Measurements from ENCODE around the gene KLHL3. TPM values are rescaled to one million over a fixed set of nuclear protein-coding genes. Genes with fewer than 3 reads are reported as not detected.

Gene KLHL3
- total RNA-seq, 1 experiment from 2014 or later: 3.5 TPM

DNA sequence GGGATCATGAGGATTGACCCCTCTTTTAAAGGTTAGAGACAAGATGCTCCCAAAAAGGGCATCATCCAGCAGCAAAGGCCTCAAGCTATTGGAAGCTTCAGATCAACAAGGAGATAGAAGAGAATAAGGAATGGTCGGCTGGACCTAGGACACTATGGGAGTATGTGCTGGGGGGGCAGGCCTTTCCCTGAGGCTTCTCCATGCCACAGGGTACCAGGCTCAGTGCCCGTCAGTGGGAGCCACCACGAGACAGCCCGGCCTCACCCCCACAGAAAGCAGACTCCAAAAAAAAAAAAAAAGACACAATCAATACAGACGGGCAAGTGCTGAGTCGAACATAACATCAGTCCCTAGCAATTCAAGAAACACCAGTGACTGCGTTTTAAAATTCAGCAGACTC is 117.4 kb downstream of the KLHL3 start:
- CTCF ChIA-PET: interaction anchor here (0.7 to 0.9 kb wide), 2 partner anchors 42 to 65 kb away, joined by 3 to 4 read pairs; no protein-coding TSS in a partner anchor

GRCh38 chr5:137617528-137618205 is 118.2 kb downstream of the KLHL3 start:
- Mint-ChIP-seq H3K4me1 (ENCODE audit: low read depth, unreplicated experiment) (no peaks in the 10 kb centered on the region), H3K27me3 (ENCODE audit: insufficient read depth, unreplicated experiment) (peaks cover 7% of the 10 kb centered on the region), H3K4me3 (ENCODE audit: unreplicated experiment) (no peak overlapping the region), H3K9me3 (ENCODE audit: unreplicated experiment) (no peaks in the 10 kb centered on the region), H3K27ac (ENCODE audit: unreplicated experiment) (no peak overlapping the region), H3K36me3 (ENCODE audit: insufficient read depth, unreplicated experiment) (no peaks in the 10 kb centered on the region)
- H3K4me1 ChIP-seq: no peaks in the 10 kb centered on the region
- ChIA-PET POLR2A (no interaction called here), CTCF (no interaction called here)
- DNase-seq: no peak
- TF ChIP-seq, protein P1, sequence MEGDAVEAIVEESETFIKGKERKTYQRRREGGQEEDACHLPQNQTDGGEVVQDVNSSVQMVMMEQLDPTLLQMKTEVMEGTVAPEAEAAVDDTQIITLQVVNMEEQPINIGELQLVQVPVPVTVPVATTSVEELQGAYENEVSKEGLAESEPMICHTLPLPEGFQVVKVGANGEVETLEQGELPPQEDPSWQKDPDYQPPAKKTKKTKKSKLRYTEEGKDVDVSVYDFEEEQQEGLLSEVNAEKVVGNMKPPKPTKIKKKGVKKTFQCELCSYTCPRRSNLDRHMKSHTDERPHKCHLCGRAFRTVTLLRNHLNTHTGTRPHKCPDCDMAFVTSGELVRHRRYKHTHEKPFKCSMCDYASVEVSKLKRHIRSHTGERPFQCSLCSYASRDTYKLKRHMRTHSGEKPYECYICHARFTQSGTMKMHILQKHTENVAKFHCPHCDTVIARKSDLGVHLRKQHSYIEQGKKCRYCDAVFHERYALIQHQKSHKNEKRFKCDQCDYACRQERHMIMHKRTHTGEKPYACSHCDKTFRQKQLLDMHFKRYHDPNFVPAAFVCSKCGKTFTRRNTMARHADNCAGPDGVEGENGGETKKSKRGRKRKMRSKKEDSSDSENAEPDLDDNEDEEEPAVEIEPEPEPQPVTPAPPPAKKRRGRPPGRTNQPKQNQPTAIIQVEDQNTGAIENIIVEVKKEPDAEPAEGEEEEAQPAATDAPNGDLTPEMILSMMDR (IDR thresholded peaks at IDR 0.05; ENCODE audit: insufficient read depth in 1 of 2, low read depth in 1 of 2, low read length in 1 of 2, severe bottlenecking in 1 of 2, unreplicated experiment in 1 of 2): no peak
- H3K36me3 ChIP-seq (ENCODE audit: control insufficient read depth, insufficient read depth, low read length): no peaks in the 10 kb centered on the region
- no peaks in the 10 kb centered on the region for H3K9me3 ChIP-seq
- intact Hi-C loops (cut with micrococcal nuclease; ENCODE audit: unreplicated experiment): no loop called here
- no peaks in the 10 kb centered on the region for H3K27me3 ChIP-seq (replicated peaks; ENCODE audit: control insufficient read depth, insufficient read depth, low read length)
- H3K4me3 ChIP-seq (ENCODE audit: low read depth, low read length): no peak overlapping the region
- no TSS peak for BruUV-seq (replicated peaks)

More for the DNA sequence above, 117.4 kb downstream of the KLHL3 start:
- peaks cover 7% of the 10 kb centered on the region for H3K27me3 Mint-ChIP-seq (ENCODE audit: insufficient read depth, unreplicated experiment)
- intact Hi-C loops (cut with micrococcal nuclease; ENCODE audit: unreplicated experiment): no loop called here
- no peaks in the 10 kb centered on the region for H3K9me3 Mint-ChIP-seq (ENCODE audit: unreplicated experiment)
- no peaks in the 10 kb centered on the region for H3K36me3 Mint-ChIP-seq (ENCODE audit: insufficient read depth, unreplicated experiment)
- Histone ChIP-seq H3K9me3 (no peaks in the 10 kb centered on the region), H3K36me3 (ENCODE audit: control insufficient read depth, insufficient read depth, low read length) (no peaks in the 10 kb centered on the region), H3K27me3 (replicated peaks; ENCODE audit: control insufficient read depth, insufficient read depth, low read length) (no peaks in the 10 kb centered on the region), H3K4me1 (no peaks in the 10 kb centered on the region), H3K4me3 (ENCODE audit: low read depth, low read length) (no peak overlapping the region)
- no peak for DNase-seq
- no peak overlapping the region for H3K4me3 Mint-ChIP-seq (ENCODE audit: unreplicated experiment)
- TF ChIP-seq, protein P1 (IDR thresholded peaks at IDR 0.05; ENCODE audit: insufficient read depth in 1 of 2, low read depth in 1 of 2, low read length in 1 of 2, severe bottlenecking in 1 of 2, unreplicated experiment in 1 of 2): no peak
- POLR2A ChIA-PET: interaction anchor here (0.7 kb wide), 1 partner anchor 118 kb away, joined by 4 read pairs; no protein-coding TSS in a partner anchor
- H3K4me1 Mint-ChIP-seq (ENCODE audit: low read depth, unreplicated experiment): no peaks in the 10 kb centered on the region
- no peak overlapping the region for H3K27ac Mint-ChIP-seq (ENCODE audit: unreplicated experiment)
- no TSS peak for BruUV-seq (replicated peaks)

DNA sequence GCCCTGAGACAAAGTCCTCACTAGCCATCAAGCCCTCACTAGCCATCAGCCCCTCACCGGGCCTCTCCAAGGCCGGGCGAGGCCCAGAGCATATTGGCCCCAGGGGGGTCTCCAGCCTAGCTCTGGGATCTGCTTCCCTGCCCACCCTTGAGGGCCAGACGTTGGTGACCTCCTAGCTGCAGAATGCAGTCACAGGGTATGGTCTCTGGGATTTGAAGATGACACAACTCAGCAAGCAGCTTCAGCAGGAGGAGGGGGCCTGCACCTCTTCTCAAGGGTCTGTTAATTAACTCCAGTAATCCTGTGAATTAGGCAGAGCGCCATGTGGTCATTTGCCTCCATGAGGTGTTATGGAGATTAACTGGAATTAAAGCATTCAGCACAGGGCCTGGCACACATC is 119.8 kb downstream of the KLHL3 start:
- no peaks in the 10 kb centered on the region for H3K4me1 Mint-ChIP-seq (ENCODE audit: low read depth, unreplicated experiment)
- no peak overlapping the region for H3K4me3 Mint-ChIP-seq (ENCODE audit: unreplicated experiment)
- TF ChIP-seq, protein P1 (IDR thresholded peaks at IDR 0.05; ENCODE audit: insufficient read depth in 1 of 2, low read depth in 1 of 2, low read length in 1 of 2, severe bottlenecking in 1 of 2, unreplicated experiment in 1 of 2): no peak
- POLR2A ChIA-PET: no interaction called here
- CTCF ChIA-PET: no interaction called here
- Histone ChIP-seq H3K36me3 (ENCODE audit: control insufficient read depth, insufficient read depth, low read length) (no peaks in the 10 kb centered on the region), H3K4me3 (ENCODE audit: low read depth, low read length) (no peak overlapping the region), H3K4me1 (no peaks in the 10 kb centered on the region), H3K27me3 (replicated peaks; ENCODE audit: control insufficient read depth, insufficient read depth, low read length) (no peaks in the 10 kb centered on the region), H3K9me3 (no peaks in the 10 kb centered on the region)
- intact Hi-C loops (cut with micrococcal nuclease; ENCODE audit: unreplicated experiment): no loop called here
- H3K9me3 Mint-ChIP-seq (ENCODE audit: unreplicated experiment): no peaks in the 10 kb centered on the region
- BruUV-seq (replicated peaks): no TSS peak
- H3K27ac Mint-ChIP-seq (ENCODE audit: unreplicated experiment): no peak overlapping the region
- no peaks in the 10 kb centered on the region for H3K36me3 Mint-ChIP-seq (ENCODE audit: insufficient read depth, unreplicated experiment)
- no peak for DNase-seq
- H3K27me3 Mint-ChIP-seq (ENCODE audit: insufficient read depth, unreplicated experiment): peaks cover 10% of the 10 kb centered on the region

Measured in Caco-2 (cell line).